Fibroblast of pulmonary artery (primary cell): ENCODE data around the gene ZNF652.

Experiments
- DNase-seq: peaks from one replicate; pipeline ENCODE4 v3.0.0-alpha.2; 2010; ENCODE audit warnings: low read depth
- H3K4me3 ChIP-seq: replicated peaks from 2 replicates; pipeline ENCODE4 v1.5.1; 2011; ENCODE audit warnings: low read depth, mild to moderate bottlenecking, control low read depth, low read length, moderate library complexity
- TF ChIP-seq, protein P1 (sequence below): IDR thresholded peaks from 2 replicates; pipeline ENCODE4 v1.5.1; 2011; ENCODE audit warnings: mild to moderate bottlenecking, control low read depth, low read length, inconsistent platforms; ENCODE audit errors: missing control alignments

Gene ZNF652

DNA sequence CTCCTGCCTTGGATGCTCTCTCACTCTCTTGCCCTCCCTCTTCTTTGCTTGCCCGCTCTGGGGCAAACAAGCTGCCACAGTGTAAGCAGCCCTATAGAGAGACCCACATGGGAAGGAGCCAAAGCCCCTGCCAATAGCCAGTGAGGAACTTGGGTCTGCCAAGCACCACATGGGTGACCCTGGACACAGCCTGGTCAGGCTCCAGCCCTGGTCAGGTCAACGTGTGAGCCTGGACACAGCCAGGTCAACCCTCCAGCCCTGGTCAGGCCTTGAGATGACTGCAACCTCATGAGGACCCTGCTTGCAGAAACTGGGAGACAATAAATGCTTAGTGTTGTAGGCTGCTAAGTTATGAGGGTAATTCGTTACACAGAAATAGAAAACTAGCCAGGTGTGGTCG is 117.2 kb downstream of the ZNF652 start:
- DNase-seq: no peak
- TF ChIP-seq, protein P1, sequence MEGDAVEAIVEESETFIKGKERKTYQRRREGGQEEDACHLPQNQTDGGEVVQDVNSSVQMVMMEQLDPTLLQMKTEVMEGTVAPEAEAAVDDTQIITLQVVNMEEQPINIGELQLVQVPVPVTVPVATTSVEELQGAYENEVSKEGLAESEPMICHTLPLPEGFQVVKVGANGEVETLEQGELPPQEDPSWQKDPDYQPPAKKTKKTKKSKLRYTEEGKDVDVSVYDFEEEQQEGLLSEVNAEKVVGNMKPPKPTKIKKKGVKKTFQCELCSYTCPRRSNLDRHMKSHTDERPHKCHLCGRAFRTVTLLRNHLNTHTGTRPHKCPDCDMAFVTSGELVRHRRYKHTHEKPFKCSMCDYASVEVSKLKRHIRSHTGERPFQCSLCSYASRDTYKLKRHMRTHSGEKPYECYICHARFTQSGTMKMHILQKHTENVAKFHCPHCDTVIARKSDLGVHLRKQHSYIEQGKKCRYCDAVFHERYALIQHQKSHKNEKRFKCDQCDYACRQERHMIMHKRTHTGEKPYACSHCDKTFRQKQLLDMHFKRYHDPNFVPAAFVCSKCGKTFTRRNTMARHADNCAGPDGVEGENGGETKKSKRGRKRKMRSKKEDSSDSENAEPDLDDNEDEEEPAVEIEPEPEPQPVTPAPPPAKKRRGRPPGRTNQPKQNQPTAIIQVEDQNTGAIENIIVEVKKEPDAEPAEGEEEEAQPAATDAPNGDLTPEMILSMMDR: no peak
- H3K4me3 ChIP-seq: no peak overlapping the region
